HS-27A (cell line): ENCODE results near the gene TBX2.

ENCODE experiments used
- DNase-seq: peaks from one replicate; pipeline ENCODE4 v3.0.0-alpha.2; 2012; ENCODE audit warnings: low read depth, missing footprints

TBX2 gene

DNA sequence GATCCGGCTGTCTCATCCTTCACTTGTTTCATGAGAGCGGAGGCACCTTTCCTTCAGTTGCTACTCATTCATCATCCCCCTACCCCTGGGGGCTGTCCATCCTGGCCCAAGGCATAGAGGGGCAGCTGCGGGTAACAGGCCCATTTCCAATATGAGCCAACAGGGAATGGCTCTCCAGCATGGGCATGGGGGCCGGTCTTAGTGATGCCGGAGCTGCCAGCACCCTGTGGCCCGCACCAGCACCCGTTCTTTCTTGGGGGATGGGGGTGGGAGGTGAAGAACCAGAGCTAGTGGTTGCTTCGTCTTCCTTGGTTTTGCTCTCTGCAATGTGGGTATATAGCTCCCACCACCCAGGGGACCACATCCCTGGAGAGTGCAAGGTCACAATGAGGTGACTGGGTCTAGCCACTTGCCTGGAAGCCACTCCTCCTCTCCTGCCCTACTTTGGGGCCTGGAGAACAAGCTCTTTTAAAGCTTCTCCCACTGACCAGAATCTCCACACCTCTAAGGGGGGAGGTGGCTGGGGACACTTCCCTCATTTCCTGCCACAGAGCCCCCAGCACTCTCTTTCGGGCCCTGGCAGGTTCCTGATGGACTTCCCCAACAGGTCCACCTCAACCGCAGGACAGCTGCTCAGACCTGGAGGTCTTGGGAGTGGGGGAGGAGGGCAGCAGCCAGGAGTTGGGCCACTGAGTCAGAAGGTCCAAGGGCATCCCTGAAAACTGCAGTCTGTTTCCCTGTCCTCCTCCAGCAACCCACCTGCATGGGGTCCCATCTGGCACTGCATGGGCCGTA is 11.9 kb upstream of the TBX2 start:
- DNase-seq: no peak

DNA sequence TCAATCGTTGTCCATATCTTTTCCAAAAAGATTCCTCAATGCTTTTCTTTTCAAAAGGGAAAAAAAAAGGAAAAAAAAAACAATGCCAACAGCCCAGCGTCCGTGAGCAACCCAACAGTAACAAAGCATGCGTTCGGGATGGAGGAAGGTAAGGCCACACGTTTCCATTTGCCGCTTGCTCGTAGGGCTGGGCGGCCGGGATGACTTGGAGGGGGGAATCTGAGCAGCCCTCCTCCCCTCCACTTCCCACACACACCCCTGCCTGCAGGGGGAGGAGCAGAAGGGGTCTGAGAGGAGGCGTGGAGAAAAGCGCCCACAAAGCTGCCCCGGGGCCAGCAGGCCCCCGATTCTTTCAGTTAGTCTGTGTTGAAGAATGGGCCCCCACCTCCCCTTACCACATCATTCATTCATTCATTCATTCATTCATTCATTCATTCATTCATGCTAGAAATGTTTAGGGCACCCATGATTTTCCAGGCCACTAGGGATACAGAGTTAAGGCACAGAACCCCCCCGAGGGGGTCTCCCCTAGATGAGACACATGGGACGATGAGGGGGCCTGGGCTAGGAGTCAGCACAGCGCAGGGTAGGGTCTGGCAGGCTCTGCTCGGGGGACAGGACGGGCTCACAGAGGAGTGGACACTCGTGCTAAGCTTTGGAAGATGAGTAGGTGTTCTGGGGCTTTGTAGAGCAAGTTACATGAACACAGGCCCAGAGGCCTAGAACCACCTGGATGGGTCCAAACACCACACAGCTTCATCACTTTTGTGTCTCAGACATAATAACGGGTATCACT is 10.9 kb upstream of the TBX2 start:
- no peak for DNase-seq

DNA sequence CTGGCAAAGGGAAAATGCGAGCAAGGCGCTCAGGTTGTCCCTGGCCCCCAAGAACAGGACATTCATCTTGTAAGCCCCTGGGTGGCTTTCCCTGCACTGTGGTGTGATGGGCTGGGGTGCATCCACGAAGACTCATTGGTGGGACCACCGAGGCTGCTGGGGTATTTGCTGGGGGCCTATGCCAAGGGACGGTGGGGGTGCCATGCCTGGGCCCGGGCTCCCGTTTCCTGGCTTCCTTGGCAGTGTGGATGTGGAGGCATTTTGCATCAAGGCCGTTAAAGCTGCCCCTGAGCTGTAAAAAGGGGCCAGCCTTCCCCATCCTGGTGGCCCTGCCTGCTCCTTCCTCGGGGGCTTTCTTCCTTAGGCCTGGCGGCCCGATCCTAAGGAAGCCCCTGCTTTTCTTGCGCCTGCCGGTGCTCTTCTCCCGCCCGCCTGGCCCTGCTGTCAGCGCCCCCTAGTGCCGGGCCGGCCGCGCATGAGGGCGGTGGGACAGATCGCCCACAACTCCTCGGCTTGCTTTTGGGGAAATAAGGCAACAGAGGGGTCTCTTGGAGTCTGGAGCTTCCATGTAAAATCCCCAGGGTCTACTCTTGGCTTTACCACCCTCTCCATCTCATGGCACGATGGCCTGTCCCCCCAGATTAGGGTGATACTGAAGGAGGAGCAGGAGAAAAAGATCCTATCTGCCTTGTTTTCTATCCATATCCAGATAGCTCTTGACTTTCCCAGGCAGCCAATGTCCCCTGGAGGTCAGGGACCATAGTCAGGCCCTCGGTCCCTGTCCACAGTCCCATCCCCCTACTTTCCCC is 9.8 kb upstream of the TBX2 start:
- DNase-seq: no peak

DNA sequence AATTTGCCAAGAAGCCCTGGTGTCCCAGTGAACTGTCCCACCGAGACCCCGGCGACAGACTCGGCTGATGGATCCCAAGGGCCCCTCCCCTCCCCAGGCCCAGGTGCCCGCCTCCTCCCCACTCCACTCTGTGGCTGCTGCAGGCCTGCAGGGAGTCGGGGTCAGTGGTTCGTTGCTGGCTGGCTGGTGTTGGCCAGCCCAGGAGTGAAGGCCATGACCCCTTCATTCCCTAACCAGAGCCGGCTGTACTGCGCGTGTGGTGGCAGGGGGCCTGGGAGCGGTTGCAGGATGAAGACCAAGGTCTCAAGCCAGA is 9.2 kb upstream of the TBX2 start:
- no peak for DNase-seq

DNA sequence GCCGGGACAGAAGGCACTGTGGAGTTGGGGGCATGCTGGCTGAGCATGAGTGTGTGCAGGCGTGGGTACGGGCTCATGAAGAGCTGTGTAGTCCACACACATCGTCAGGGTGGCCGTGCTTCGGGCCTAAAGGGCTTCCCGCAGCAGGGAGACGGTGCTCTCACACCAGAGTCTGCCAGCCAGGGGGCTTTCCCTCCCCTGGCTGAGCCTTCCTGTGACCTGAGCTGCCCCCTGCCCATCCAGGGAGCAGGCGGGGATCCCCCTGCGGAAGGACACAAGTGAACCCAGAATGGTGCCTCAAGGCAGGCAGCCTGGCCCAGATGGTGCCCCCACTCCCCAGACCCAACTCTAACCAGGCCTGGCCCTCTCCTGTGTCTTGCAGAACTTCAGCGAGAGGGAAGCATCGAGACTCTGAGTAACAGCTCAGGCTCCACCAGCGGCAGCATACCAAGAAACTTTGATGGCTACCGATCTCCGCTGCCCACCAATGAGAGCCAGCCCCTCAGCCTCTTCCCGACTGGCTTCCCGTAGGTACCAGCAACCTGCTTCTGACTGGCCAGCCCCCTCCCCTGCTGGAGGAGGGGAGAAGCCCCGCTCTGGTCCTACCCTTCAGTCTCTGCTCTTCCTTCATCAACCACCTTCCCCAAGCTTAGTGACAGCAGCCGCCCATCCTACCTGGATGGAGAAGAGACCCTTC is 7.9 kb upstream of the TBX2 start:
- DNase-seq: no peak

DNA sequence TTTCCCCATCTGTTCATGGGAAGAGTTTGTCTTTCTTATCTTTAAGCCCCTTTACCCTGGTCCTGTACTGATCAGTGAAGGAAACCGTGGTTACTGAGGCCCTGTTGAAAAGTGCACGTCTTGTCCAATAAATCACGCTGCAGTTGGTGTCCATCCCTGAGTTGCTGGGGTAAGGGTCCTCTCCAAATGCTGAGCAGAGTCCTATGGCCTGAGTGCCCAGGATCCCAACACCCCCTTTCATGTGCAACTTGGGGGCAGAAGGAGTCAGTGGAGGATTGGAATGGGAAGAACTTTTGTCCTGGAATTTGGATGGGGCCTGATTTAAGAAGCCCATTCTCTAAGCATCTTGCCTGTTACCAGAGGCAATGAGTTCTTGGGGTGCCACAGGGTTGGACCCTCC is 7.0 kb upstream of the TBX2 start:
- no peak for DNase-seq

DNA sequence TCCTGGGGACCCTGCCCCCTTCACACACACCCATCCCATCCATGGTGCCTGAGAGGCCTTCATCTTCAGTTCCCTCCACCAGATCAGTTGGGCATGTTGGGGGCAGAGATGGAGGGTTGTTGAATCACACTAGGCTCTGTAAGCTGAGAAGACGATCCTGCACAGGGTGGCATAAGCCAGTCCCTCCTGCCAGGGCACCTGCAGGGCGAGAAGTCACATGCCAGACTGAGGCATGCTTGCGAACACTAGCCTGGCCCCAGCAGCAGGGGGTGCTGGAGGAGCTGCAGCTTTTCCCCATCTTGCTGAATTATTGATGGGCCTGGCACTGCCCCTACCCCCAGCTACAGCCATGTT is 6.1 kb upstream of the TBX2 start:
- no peak for DNase-seq

DNA sequence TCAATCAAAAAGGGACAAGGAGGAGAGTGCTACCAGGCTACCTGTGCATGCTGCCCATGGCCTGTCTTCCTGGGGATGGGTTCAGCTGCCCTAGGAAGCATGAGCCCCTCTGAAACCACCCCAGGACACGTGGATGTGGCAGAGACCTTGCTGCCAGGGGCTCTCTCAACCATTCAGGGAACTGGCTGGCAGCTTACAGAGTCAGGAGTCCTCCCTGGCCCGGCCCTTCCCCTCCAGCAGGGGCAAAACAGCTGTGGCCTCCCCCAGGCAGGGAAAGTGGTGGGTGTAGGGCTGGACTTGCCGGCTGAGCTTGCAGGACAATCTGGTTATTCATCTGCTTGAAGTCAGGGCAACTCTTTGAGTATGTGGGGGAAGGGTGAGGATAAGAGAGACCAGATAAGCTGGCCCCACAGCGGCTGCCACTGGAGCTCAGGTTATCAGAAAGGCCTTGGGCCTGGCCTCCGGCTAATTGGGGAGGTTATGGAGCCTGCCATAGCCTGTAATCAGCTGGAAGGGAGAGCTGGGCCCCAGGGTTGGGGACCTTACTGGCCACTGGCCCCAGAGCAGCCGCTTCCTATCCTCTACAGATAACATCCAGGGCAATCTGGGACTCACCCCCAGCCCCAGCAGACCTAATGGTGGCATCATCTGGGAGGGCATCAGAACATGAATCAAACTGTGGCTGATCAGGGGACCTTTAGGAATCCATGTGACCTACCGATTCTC is 5.6 kb upstream of the TBX2 start:
- DNase-seq: no peak

DNA sequence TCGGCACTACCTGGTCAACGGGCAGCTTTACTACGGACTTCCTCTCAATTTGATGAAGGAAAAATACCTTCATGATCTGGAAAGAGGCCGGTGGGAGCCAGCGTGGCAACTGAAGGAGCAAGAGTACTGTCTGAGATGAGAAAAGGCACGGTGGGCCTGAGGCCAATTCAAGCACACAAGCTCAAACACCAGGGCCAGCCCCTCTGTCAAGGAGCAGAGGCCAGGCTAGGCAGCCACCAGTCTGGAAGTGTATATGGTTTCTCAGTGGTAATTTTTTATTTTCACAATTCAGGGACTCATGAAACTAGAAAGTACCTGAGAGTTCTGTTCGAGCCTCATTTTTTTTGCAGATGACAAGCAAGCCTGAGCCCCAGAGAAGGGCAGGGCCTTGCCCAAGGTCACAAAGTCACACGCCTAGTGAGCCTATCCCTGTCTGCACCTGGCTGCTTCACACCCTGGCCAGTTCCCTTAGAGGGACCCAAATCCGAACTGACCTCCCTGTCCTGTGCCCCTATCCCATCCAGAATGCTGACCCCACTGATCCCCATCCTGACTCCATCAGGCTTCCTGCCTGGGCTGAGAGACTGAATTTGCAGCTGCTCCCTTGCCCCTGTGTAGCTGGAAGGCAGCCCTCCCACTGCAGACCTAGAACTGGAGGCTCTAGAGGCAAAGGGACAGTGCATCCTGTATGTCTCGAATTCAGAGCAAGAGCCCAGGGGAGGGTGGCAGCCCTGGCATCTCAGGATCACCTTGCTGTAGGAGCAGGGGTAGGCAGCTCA is 4.8 kb upstream of the TBX2 start:
- DNase-seq: no peak

- no peak for DNase-seq
Measured at GRCh38 chr17:61395409-61395982, 4.1 kb upstream of the TBX2 start.

GRCh38 chr17:61395983-61396585 is 3.6 kb upstream of the TBX2 start:
- DNase-seq: no peak

DNA sequence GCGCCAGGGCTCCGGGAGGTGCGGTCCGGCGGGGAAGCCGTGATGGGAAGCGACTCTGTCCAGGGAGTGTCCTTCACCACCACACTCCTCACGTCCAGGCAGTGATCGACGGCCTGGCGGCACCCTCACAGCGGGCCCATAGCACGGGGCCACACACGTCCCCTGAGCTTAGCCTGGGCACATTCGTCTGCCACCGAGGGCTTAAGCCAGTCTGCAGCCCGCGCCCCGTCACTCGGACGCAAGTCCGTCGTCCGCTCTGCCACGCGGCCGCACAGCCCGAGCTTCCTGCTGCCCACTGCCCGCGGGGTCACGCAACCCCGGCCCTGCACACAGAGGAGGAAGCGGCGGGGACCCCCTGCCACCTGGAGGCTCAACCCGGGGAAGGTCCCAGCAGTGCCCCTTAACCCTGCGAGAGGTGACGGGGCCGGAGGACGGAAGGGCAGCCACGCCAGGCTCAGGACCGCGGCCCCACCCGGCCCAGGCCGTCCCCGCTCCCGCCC is 3.0 kb upstream of the TBX2 start:
- no peak for DNase-seq

DNA sequence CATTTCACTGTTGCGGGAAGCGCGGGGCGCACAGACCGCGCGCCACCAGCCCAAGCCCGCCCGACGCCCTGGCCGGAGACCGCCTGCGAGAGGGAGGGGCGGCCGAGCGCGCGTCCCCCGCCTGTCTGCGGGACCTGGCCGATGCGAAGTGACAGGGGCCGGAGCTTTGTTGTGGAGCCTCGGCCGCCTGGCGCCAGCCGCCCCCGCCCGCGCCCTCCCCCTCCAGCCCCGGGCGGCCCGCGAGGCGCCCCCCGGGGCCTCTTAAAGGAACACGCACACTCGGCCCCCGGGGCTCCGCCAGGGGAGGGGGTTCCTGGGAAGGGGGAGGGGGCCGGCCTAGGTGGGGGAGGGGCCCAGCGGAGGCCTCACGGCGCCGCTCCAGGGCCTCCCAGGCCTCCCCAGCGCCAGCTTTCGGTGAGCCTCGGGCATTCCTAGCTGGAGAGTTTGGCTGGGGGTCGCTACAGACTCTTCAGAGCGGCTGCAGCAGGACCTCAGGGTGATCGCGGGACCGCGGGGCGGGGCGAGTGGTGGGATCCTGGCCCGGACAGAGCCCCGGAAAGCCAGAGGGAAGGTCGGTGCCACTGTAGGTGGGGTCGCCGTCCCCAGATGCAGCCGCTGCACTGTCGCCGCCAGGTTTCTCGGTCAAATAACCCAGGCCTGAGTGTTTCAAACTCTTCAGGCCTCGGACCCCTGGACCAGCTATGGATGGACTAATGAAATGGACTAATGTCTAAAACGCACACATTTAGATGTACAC is 2.4 kb upstream of the TBX2 start:
- no peak for DNase-seq

- DNase-seq: no peak
Measured at GRCh38 chr17:61398721-61399130, 917 bp upstream of the TBX2 start.

- DNase-seq: no peak
Measured at GRCh38 chr17:61400066-61400716, 548 bp downstream of the TBX2 start.

DNA sequence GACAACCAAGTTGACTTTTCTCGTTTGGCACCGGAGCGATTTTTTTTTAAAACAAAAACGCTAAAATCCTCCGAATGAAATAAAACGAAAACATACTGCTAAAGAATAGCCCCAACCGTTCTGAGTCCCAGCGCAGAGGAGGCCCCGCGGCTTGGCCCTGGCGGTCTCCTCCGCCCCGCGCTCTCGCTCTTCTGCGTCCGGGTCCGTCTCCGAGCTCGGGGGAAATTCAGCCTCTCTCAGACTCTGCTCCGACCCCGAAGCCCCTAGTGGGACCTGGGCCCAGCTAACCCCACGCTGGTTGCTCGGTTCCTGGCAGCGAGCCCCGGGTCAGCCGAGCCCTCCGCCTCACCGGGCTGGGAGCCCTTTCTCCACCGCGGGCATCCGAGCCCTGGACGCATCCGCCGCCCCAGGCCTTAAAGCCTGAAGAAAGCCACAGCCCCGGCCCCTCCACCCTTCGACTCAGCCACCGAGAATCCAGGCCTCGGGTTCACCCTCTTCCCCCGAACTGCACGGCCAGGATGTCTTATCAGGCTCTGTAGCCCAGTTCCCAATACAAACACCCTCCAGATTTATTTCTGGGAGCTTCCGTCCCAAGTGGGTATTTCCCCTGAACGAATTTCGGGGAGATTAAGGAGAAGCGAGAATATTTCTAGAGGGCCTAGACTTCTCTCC is 1.2 kb downstream of the TBX2 start:
- DNase-seq: no peak

DNA sequence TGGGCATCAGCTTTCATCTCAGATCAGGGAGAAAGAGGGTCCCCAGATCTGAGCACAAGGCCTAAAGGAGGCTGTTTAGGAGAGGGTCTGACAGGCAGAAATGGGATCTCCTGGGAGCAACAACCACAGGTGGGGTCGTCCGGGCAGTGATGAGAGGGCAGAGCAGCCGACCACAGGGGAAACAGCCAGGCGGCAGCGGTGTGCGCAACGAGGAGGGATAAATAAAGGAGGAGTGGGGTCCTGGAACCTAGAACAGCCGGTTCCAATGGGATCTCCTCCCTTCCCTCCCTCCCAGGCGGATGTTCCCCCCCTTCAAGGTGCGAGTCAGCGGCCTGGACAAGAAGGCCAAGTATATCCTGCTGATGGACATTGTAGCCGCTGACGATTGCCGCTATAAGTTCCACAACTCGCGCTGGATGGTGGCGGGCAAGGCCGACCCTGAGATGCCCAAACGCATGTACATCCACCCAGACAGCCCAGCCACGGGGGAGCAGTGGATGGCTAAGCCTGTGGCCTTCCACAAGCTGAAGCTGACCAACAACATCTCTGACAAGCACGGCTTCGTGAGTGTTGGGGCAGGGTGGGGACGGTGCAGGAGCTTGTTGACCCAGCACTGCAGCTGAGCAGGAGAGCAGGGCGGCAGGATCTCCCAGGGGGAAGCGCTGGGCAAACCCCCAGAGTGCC is 1.9 kb downstream of the TBX2 start:
- no peak for DNase-seq
